Astrocyte (in vitro differentiated cells and primary cell): ENCODE measurements around the gene TBPL2. TPM values are rescaled to one million over a fixed set of nuclear protein-coding genes. Genes with fewer than 3 reads are reported as not detected.
A peak's percentile ranks its signal among the peaks of the same experiment; 100 is the strongest.

Experiments used
- DNase-seq: peaks from one replicate; pipeline ENCODE4 v3.0.0-alpha.2; 2010; ENCODE audit warnings: low read depth
- FAIRE-seq: peaks from 2 replicates; lab custom pipeline; 2011; peaks lifted over from hg19 to GRCh38; lab: Jason Lieb, UNC
- H2AFZ ChIP-seq: 2 replicates; pipeline ENCODE4 v1.6.0; 2012; ENCODE audit warnings: low read depth, low read length, inconsistent platforms
- H3K27ac ChIP-seq: 2 replicates; pipeline ENCODE4 v1.5.1; 2011; ENCODE audit warnings: low read depth, low read length, inconsistent platforms
- H3K27me3 ChIP-seq: 2 replicates; pipeline ENCODE4 v1.6.0; 2011; ENCODE audit warnings: low read length, inconsistent platforms; ENCODE audit not compliant: insufficient read depth
- H3K36me3 ChIP-seq: 2 replicates; pipeline ENCODE4 v1.5.1; 2011; ENCODE audit warnings: low read length, inconsistent platforms; ENCODE audit not compliant: insufficient read depth
- H3K4me1 ChIP-seq: 2 replicates; pipeline ENCODE4 v1.5.1; 2011; ENCODE audit warnings: low read length, inconsistent platforms; ENCODE audit not compliant: insufficient read depth
- H3K4me2 ChIP-seq: 2 replicates; pipeline ENCODE4 v1.6.0; 2012; ENCODE audit warnings: low read length, inconsistent platforms
- H3K4me3 ChIP-seq: 2 replicates; pipeline ENCODE4 v1.5.1; 2011; ENCODE audit warnings: low read depth, mild to moderate bottlenecking, low read length, inconsistent platforms; ENCODE audit not compliant: insufficient read depth
- H3K79me2 ChIP-seq: 2 replicates; pipeline ENCODE4 v1.6.0; 2012; ENCODE audit warnings: mild to moderate bottlenecking, low read length, inconsistent platforms; ENCODE audit not compliant: insufficient read depth
- H3K9ac ChIP-seq: 2 replicates; pipeline ENCODE4 v1.6.0; 2012; ENCODE audit warnings: mild to moderate bottlenecking, low read length, inconsistent platforms
- H3K9me3 ChIP-seq: 2 replicates; pipeline ENCODE4 v1.5.1; 2012; ENCODE audit warnings: low read depth, mild to moderate bottlenecking, low read length, inconsistent platforms; ENCODE audit not compliant: insufficient read depth
- H4K20me1 ChIP-seq: 2 replicates; pipeline ENCODE4 v1.6.0; 2012; ENCODE audit warnings: low read length, inconsistent platforms; ENCODE audit not compliant: insufficient read depth
- H3K27ac Mint-ChIP-seq: one replicate; pipeline ENCODE4 v1.8.0; 2021; ENCODE audit warnings: mild to moderate bottlenecking, mixed read lengths; ENCODE audit not compliant: unreplicated experiment
- H3K27me3 Mint-ChIP-seq: one replicate; pipeline ENCODE4 v1.8.0; 2021; ENCODE audit warnings: low read depth, mixed read lengths; ENCODE audit not compliant: unreplicated experiment
- H3K36me3 Mint-ChIP-seq: one replicate; pipeline ENCODE4 v1.8.0; 2021; ENCODE audit warnings: low read depth, mixed read lengths; ENCODE audit not compliant: unreplicated experiment
- H3K4me1 Mint-ChIP-seq: one replicate; pipeline ENCODE4 v1.8.0; 2021; ENCODE audit warnings: low read depth, mixed read lengths; ENCODE audit not compliant: unreplicated experiment
- H3K4me3 Mint-ChIP-seq: one replicate; pipeline ENCODE4 v1.8.0; 2021; ENCODE audit warnings: mild to moderate bottlenecking, moderate library complexity, mixed read lengths; ENCODE audit not compliant: unreplicated experiment
- H3K9me3 Mint-ChIP-seq: one replicate; pipeline ENCODE4 v1.8.0; 2021; ENCODE audit warnings: mild to moderate bottlenecking, mixed read lengths; ENCODE audit not compliant: unreplicated experiment
- CTCF ChIP-seq: IDR thresholded peaks from 2 replicates; pipeline ENCODE4 v1.5.1; 2011; ENCODE audit warnings: low read depth, mild to moderate bottlenecking, inconsistent platforms, low read length, moderate library complexity; ENCODE audit not compliant: insufficient read depth
- EZH2 ChIP-seq: IDR thresholded peaks from 2 replicates; pipeline ENCODE4 v1.6.1; 2012; ENCODE audit warnings: mild to moderate bottlenecking, low read length, inconsistent platforms; ENCODE audit not compliant: insufficient read depth
- total RNA-seq: library from RNA; stranded (reverse); gene quantifications from 2 replicates; pipeline ENCODE4 v1.2.1, GENCODE V29; 2021

The TBPL2 gene
- total RNA-seq, 1 donor from 2014 or later: not detected

- Mint-ChIP-seq H3K36me3 (no peaks in the 10 kb centered on the region), H3K27me3 (no peaks in the 10 kb centered on the region), H3K9me3 (no peaks in the 10 kb centered on the region), H3K27ac (peak overlapping the region; percentile 72), H3K4me1 (peaks cover 18% of the 10 kb centered on the region), H3K4me3 (no peak overlapping the region)
- no peak for FAIRE-seq
- no peaks in the 10 kb centered on the region for H3K9me3 ChIP-seq
- H3K79me2 ChIP-seq: peaks cover 39% of the 10 kb centered on the region
- peak overlapping the region; percentile 58 for H3K27ac ChIP-seq
- H3K4me1 ChIP-seq: peaks cover 13% of the 10 kb centered on the region
- no peak overlapping the region for H3K9ac ChIP-seq
- no peaks in the 10 kb centered on the region for H3K27me3 ChIP-seq
- H3K4me3 ChIP-seq: no peak overlapping the region
- H4K20me1 ChIP-seq: peaks cover 13% of the 10 kb centered on the region
- no peak overlapping the region for H2AFZ ChIP-seq
- H3K4me2 ChIP-seq: peak overlapping the region; percentile 40
- DNase-seq: no peak
- no peak for TF ChIP-seq EZH2
- TF ChIP-seq CTCF: no peak
- H3K36me3 ChIP-seq: no peaks in the 10 kb centered on the region
Observed at GRCh38 chr14:55399183-55399582, 41.2 kb downstream of the TBPL2 start.

GRCh38 chr14:55398679-55399078 lies 41.7 kb downstream of the TBPL2 start:
- H3K27me3 Mint-ChIP-seq: no peaks in the 10 kb centered on the region
- no peaks in the 10 kb centered on the region for H3K36me3 Mint-ChIP-seq
- peak overlapping the region; percentile 58 for H3K27ac ChIP-seq
- peaks cover 18% of the 10 kb centered on the region for H3K4me1 Mint-ChIP-seq
- peaks cover 13% of the 10 kb centered on the region for H4K20me1 ChIP-seq
- no peak overlapping the region for H3K9ac ChIP-seq
- H3K27ac Mint-ChIP-seq: peak overlapping the region; percentile 72
- no peaks in the 10 kb centered on the region for H3K27me3 ChIP-seq
- no peak overlapping the region for H3K4me3 ChIP-seq
- no peaks in the 10 kb centered on the region for H3K9me3 Mint-ChIP-seq
- H3K4me1 ChIP-seq: peaks cover 13% of the 10 kb centered on the region
- no peaks in the 10 kb centered on the region for H3K9me3 ChIP-seq
- peak overlapping the region; percentile 40 for H3K4me2 ChIP-seq
- H2AFZ ChIP-seq: no peak overlapping the region
- TF ChIP-seq EZH2 (no peak), CTCF (no peak)
- no peak overlapping the region for H3K4me3 Mint-ChIP-seq
- peak; percentile 99 for FAIRE-seq
- DNase-seq: peak; percentile 96
- H3K36me3 ChIP-seq: no peaks in the 10 kb centered on the region
- peaks cover 34% of the 10 kb centered on the region for H3K79me2 ChIP-seq

DNA sequence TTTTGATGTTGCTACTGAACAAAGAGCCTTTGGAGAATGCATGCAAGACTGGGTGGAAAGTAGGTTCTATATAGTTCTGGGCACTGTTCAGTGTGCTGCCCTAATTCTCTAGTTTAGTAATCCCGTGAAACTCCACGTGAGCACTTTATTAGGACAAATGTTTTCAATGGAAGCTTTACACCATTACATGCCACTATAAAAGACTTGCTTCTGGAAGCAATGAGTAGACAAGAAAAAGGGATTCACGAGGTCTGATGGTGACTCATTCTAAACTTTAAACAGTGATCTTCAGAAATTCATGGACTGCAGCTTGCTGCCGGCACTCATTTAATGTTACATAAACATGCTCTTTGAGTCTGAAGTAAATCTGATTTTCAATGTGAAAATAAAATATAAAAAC lies 51.1 kb downstream of the TBPL2 start:
- TF ChIP-seq CTCF (no peak), EZH2 (no peak)
- peaks cover 17% of the 10 kb centered on the region for H3K36me3 Mint-ChIP-seq
- no peaks in the 10 kb centered on the region for H3K27me3 ChIP-seq
- peaks cover 14% of the 10 kb centered on the region for H3K4me1 Mint-ChIP-seq
- no peaks in the 10 kb centered on the region for H3K27me3 Mint-ChIP-seq
- H3K9ac ChIP-seq: no peak overlapping the region
- H3K36me3 ChIP-seq: peaks cover 3% of the 10 kb centered on the region
- H3K79me2 ChIP-seq: no peaks in the 10 kb centered on the region
- no peaks in the 10 kb centered on the region for H3K9me3 ChIP-seq
- FAIRE-seq: peak; percentile 68
- H2AFZ ChIP-seq: no peak overlapping the region
- peak overlapping the region; percentile 58 for H3K27ac Mint-ChIP-seq
- H3K4me2 ChIP-seq: no peak overlapping the region
- H4K20me1 ChIP-seq: no peaks in the 10 kb centered on the region
- H3K27ac ChIP-seq: peak overlapping the region; percentile 18
- DNase-seq: peak; percentile 84
- H3K4me3 Mint-ChIP-seq: no peak overlapping the region
- no peak overlapping the region for H3K4me3 ChIP-seq
- peaks cover 13% of the 10 kb centered on the region for H3K4me1 ChIP-seq
- H3K9me3 Mint-ChIP-seq: no peaks in the 10 kb centered on the region
